GM19043 (cell line): ENCODE measurements around the gene GDA.
A peak's percentile ranks its signal among the peaks of the same experiment; 100 is the strongest.
"Not testable (repeated sequence)": the region's sequence is repeated elsewhere in the genome, so short reads cannot be mapped to it uniquely, and the experiment has no call there.

Experiments used
- ATAC-seq: cut with Tn5 transposase; IDR thresholded peaks from one replicate; pipeline ENCODE4 v1.9.1; 2021; ENCODE audit warnings: low read depth; ENCODE audit not compliant: unreplicated experiment

Gene GDA

DNA sequence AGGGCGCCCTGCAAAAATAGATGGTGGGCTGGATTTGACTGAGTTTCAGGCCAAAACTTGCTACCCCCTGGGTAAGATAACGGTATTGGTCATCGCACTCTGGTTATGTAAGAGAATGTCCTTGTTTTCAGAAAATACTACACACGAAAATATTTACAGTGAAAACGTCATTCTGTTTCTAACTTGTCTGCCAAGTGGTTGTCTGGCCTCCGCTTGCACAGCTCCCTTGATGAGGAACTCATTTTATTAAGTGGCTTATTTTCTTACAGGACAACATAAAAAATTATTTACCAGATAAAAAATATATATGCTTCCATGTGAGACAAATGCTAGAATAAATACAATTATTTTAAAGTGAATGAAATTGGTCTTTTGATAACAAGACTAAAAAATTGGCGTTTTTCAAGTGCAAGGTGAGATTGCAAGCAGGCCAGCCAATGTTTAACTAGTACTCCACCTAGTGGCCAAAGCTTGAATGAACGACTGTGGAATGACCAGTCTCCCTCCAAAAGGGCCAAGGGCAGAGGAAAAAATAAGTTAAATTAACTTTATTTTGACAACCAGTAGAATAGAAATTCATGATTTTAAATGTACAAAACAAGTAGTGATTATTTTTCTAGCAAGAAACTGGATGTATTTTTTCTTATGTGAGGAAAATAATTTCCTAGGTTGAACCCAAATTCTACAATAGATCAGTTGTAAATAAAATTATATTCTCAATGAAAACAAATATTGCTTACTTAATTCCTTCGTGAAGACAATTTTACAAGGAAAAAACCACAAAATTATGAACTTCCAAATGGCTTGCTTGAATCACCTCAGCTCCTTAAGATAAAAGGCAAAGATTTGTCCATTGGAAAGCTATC is 122.6 kb downstream of the GDA start:
- ATAC-seq: peak; percentile 47

DNA sequence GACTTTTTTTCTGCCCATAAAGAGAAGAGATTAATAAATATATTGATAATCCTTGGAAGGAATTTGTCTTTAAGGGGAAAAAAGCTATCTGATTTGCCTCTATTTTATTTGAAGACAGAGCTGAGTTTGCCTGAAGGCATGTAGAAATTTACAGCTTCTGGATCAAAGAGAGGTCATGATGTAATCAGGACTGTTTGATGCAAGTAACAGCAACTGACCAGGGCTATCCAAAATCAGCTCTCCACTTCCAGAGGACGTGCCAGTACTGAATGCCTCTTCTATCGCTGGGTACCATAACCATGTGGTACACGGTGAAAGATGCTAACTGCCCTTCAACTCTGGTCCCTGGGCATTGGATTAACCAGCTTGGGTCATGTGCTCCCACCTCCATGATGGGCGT is 125.2 kb downstream of the GDA start:
- no peak for ATAC-seq

DNA sequence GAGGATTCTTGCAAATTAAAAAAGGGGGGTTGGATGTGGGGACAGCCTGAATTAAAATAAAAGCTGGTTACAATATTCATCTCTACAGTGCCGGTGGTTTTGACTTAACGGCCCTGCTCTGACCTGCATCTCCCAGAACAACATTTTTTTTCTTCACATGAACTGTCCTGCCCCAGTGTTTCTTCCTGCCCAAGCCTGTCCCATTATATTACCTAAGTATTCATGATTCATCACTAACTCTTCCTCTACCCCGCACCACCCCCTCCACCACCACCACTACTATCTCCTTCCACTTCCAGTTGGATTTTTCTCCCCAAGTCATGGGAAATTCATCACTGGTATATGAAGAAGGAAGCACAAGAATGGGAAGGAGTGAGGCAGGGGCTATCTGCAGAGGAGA is 125.7 kb downstream of the GDA start:
- no peak for ATAC-seq

DNA sequence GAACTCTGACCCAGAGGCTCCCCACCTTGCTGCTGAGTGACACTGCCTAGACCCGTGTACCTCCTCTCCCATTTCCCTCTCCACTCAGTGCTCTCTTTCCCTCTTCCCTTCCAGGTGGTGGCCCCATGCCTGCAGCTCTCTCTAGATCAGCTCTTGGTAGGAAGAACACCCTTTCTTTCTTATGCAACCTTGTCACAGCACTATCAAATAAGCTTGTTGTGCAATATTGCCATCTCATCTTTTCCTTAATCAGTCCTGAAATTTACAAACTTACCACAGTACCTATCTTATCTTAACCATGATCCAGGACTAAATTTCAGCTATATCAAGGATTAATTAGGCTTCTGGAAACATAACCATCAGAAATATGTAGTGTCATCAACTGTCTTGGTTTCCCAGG is 127.2 kb downstream of the GDA start:
- no peak for ATAC-seq

DNA sequence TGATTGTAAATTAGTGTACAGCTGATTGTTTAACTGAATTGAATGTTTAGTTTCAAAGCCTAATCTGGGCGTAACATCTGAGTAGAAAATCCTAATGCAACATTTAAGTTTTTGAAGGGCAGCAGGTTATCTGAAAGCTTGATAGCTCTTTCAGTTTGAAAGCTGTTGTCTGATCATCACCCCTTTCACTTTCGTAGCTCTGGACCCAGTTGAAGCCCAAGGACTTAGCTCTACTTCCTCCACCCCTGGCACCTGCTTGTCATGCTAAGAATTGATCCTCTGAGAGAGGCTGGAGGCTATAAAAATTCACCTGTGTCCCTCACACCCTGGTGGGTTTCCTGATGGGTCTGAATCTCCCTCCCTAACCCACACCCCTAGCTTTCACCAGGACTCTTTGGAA is 129.7 kb downstream of the GDA start:
- ATAC-seq: peak; percentile 53

DNA sequence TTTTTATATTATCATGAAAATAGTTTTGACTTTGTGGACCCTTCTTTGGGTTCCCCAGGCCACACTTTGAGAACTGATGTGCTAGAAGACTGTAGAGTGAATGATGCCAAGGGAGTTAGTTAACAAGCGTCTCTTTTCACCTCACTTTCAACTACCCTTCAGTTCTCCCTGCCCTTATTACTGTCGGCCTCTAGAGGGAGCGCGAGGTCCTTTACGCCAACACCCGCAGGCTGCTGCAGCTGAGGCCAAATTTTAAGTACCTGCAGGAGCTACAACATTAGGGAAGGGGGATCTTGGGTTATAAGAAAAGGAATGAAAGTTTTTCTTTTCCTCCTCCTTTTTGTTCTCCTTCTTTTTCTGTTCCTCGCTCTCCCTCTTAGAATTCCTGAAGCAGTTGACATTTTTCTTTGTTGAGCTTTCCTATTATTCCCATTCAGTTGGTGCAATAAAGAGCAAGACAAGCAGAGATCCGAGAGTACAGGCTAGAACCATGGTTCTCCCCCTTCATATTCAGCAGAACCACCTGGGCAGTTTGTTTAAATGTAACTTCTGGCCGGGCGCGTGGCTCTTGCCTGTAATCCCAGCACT is 131.8 kb downstream of the GDA start:
- ATAC-seq: peak; percentile 82

DNA sequence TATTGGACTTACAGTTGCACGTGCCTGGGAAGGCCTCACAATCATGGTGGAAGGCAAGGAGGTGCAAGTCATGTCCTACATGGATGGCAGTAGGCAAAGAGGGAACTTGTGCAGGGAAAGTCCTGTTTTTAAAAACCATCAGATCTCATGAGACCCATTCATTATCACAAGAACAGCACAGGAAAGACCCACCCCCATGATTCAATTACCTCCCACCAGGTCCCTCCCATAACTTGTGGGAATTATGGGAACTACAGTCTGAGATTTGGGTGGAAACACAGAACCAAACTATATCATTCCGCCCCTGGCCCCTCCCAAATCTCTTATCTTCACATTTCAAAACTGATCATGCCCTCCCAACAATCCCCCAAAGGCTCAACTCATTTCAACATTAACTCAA is 140.2 kb downstream of the GDA start:
- ATAC-seq: no peak

DNA sequence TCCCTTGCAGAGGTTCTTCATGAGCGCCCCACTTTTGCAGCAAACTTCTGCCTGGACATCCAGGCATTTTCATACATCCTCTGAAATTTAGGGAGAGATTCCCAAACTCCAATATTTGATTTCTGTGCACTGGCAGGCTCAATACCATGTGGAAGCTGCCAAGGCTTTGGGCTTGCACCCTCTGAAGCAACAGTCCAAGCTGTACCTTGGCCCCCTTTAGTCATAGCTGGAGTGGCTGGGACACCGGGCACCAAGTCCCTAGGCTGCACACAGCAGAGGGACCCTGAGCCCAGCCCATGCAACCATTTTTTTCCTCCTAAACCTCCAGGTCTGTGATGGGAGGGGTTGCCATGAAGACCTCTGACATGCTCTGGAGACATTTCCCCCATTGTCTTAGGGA is 141.1 kb downstream of the GDA start:
- ATAC-seq: no peak

DNA sequence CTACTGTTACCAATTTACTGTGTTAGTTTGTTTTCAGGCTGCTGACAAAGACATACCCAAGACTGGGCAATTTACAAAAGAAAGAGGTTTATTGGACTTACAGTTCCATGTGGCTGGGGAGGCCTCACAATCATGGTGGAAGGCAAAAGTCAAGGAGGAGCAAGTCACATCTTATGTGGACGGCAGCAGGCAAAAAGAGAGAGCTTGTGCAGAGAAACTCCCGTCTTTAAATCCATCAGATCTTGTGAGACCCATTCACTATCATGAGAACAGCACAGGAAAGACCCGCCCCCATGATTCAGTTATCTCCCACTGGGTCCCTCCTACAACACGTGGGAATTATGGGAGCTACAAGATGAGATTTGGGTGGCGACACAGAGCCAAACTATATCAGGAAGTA is 142.3 kb downstream of the GDA start:
- ATAC-seq: not testable (repeated sequence)

DNA sequence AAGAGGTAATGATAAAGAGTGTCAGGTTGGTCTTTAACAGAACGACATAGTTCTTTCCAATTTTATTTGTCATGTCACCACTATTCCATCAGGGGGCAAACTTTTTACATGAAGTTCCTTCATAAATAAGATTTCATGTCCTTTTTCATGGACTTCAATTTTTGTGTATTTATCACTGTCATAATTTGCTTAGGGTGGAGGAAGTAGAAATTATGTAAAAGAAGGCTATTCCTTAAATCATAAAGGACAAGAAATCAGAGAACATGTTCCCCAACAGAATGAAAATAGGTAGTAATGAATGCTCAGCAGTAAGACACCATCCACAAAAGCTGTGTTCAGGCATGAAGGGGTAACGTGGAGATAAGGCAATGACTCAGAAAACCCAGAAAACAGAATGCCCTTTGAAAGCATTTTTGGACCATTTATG is 143.0 kb downstream of the GDA start:
- ATAC-seq: peak; percentile 47

DNA sequence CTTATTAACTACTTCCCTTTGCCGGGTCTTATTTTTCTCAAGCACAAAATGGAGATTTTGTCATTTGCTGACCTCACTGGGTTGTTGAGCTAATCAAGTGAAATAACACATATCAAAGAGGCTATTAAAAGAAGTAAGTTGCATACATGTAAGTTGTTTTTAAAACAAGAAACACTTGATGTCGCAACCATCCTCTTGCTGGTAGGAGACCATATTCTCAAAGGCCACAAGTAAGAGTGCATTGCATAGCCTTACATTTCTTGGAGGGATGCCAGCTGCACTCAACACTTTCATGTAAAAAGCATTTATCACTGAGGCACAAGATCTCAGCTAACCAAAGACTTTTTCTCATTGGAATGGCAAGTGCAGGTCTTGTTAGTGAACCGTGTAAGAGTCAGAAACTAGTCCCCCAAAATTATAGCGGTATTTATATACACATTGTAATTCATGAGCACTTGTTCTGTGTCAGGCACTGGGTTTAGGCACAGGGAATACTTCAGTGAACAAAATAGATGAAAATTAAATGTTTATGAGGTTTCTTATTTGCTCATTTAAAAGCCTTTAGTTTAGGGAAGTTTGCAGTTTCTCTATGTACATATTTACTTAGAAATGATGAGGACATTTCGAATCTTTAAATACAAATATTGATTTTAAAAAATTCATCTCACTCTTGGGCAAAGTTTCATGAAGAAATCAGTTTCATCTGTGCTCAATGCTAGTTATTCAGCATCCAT is 143.8 kb downstream of the GDA start:
- no peak for ATAC-seq

DNA sequence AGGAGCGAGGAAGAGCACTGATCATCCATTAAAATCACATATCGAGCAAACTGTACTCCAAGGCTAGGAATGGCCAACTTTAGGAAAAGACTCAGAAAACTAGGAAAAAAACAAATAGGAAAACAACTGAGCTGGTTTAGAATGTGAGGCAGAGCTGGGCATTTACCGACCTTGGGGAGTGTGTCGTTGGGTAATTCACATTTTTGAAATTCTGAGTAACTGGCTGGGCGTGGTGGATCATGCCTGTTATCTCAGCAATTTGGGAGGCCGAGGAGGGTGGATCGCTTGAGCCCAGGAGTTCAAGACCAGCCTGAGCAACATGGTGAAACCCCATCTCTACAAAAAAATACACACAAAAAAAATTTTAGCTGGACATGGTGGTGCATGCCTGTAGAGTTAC is 145.7 kb downstream of the GDA start:
- no peak for ATAC-seq

DNA sequence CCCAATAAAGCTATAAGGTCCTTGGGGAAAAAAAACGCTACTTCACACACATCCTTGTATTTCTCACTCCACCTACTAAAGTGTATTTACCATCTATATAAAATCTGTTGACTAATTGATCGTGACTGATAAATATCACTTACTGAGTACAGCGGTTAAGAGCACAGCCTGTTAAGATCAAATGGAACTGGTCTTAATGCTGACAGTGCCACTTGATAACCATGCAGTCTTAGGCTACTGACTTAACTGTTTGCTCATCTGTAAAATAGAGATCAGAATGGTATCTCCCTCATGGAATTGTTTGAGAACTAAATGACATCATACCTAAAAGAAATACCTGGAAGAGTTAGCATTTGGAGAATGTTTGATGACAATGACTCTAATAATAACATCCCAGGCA is 148.3 kb downstream of the GDA start:
- no peak for ATAC-seq

DNA sequence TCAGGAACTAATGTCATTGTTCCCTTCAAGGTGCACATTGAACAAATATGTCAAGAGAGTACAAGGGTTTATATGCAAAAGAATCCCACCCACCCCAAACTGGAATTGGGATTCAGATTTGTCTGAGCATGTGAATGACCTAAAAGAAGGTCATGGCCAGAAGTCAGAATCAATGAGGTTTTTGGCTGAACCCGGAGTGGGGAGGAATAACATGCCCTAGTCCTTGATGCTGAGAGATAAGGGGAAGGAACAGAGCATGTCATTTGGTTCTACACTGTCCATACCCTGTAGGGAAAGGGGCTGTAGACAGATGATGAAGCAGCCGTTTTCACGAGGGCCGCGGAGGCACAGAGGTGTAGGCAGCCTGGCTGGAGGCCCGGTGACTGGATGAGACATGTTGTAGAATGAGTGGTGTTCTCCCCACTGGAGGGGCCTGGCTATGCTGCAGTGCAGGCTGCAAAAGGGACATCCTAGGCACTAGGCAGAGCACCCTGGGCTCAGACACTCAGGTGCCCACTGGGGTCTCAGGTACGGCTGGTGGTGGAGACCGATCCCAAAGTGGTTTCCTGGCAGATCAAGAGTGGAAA is 149.9 kb downstream of the GDA start:
- ATAC-seq: no peak

DNA sequence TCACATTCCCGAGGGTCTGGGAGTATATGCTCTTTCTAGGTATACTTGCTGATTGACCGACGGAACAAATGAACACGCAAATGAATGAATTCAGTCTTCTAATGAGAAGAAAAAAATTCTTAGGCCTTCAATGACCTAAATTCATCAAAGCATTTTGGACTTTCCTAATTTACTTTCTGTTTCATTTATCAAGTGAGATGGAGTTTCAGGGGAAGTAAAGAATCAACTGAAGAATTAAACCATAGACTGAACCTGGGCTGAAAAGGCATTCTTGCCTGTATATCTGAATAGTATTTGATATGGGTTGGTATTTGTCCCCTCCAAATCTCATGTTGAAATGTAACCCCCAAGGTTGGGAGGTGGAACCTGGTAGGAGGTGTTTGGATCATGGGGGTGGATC is 151.6 kb downstream of the GDA start:
- ATAC-seq: no peak
